ENCODE measurements around the gene NLRC5. TPM values are rescaled to one million over a fixed set of nuclear protein-coding genes. Genes with fewer than 3 reads are reported as not detected.

NLRC5 gene
- total RNA-seq, 4 donors from 2014 or later: 32.4 to 57.9 (median 37.1) TPM

DNA sequence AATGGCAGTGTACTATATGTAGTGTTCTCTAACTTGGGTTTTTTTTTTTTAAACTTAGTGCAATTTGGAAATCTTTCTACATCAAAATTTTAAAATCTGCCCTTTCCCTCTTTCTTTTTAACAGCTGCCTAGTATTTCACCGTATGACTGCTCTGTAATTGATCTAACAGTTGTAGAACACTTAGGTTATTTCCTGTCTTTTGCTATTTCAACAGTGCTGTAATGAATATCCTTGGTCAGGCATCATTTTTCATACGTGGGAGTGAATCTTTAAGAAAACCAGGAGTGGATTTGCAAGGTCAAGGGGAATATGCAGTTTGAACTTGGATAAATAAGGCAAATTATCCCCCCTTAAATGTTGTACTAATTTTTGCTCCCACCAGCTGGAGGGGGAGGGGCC lies 3.8 kb downstream of the NLRC5 start:
- 43 to 44% methylated on average over 2 of the region's 2 CpGs for WGBS, 2 donors

DNA sequence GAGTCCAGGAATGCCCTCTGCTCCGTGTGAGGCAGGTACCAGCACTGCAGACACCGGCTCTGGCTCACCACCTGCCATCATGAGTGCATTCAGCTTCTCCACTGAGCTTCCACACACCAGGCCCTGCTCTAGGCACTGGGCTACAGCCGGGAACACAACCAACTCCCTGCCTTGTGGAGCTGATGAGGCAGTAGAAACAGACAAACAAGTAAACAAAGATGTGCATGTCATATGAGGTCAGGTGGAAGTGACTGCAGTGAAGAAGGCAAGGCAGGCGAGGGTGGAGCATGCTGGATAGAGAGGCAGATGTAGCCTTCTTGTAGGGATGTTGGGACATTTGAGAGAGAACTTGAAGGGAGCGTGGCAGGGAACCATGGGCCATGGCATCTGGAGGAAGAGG lies 5.0 kb downstream of the NLRC5 start:
- Histone ChIP-seq H3K4me1 (peaks cover 0 to 26% (median 11%) of the 10 kb centered on the region in 4 donors), H3K4me3 (no peak overlapping the region), H3K9me3 (no peaks in the 10 kb centered on the region), H3K27me3 (no peaks in the 10 kb centered on the region), H3K36me3 (no peaks in the 10 kb centered on the region), H3K27ac (no peak overlapping the region)
- WGBS, 2 donors: 78 to 79% methylated on average over 5 of the region's 5 CpGs
- TF ChIP-seq POLR2A (IDR thresholded peaks at IDR 0.05) (no peak), EP300 (IDR thresholded peaks at IDR 0.05) (no peak)
- TF ChIP-seq, protein P1, sequence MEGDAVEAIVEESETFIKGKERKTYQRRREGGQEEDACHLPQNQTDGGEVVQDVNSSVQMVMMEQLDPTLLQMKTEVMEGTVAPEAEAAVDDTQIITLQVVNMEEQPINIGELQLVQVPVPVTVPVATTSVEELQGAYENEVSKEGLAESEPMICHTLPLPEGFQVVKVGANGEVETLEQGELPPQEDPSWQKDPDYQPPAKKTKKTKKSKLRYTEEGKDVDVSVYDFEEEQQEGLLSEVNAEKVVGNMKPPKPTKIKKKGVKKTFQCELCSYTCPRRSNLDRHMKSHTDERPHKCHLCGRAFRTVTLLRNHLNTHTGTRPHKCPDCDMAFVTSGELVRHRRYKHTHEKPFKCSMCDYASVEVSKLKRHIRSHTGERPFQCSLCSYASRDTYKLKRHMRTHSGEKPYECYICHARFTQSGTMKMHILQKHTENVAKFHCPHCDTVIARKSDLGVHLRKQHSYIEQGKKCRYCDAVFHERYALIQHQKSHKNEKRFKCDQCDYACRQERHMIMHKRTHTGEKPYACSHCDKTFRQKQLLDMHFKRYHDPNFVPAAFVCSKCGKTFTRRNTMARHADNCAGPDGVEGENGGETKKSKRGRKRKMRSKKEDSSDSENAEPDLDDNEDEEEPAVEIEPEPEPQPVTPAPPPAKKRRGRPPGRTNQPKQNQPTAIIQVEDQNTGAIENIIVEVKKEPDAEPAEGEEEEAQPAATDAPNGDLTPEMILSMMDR (IDR thresholded peaks at IDR 0.05): no peak
- no peak for DNase-seq (ENCODE audit: low spot score in 2 of 2)

More for the DNA sequence above, 3.8 kb downstream of the NLRC5 start:
- no peak for DNase-seq (ENCODE audit: low spot score in 2 of 2)
- TF ChIP-seq, protein P1 (IDR thresholded peaks at IDR 0.05): no peak
- TF ChIP-seq EP300 (IDR thresholded peaks at IDR 0.05) (no peak), POLR2A (IDR thresholded peaks at IDR 0.05) (no peak)
- no peaks in the 10 kb centered on the region for H3K36me3 ChIP-seq
- H3K27me3 ChIP-seq: no peaks in the 10 kb centered on the region
- no peak overlapping the region for H3K27ac ChIP-seq
- H3K4me3 ChIP-seq: no peak overlapping the region
- no peaks in the 10 kb centered on the region for H3K9me3 ChIP-seq
- H3K4me1 ChIP-seq: peaks cover 0 to 34% (median 14%) of the 10 kb centered on the region in 4 donors

- H3K4me3 ChIP-seq: no peak overlapping the region
- peaks cover 0 to 26% (median 9%) of the 10 kb centered on the region in 4 donors for H3K4me1 ChIP-seq
- TF ChIP-seq POLR2A (IDR thresholded peaks at IDR 0.05): no peak
- TF ChIP-seq, protein P1 (IDR thresholded peaks at IDR 0.05): no peak
- TF ChIP-seq EP300 (IDR thresholded peaks at IDR 0.05): no peak
- H3K27ac ChIP-seq: no peak overlapping the region
- no peak for DNase-seq (ENCODE audit: low spot score in 2 of 2)
- H3K9me3 ChIP-seq: no peaks in the 10 kb centered on the region
- H3K27me3 ChIP-seq: no peaks in the 10 kb centered on the region
- no peaks in the 10 kb centered on the region for H3K36me3 ChIP-seq
- WGBS, 2 donors: 75 to 76% methylated on average over 12 of the region's 12 CpGs
Observed at GRCh38 chr16:56995136-56995805, 5.9 kb downstream of the NLRC5 start.

DNA sequence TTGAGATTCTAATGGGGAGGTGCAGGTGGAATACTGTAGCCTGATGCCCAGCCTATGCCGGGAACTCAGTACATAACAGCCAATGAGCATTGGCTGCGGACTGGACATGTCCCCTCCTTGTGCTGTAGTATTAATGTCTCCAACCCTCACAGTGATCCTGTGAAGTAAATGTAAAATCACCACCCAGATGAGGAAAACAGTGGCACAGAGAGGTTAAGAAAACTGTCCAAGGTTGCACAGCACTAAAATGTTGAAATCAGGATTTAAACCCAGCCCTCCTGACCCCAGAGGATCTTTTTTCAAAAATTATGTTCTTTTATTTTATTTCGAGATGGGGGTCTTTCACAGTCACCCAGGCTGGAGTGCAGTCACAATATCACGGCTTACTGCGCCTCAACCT lies 7.9 kb downstream of the NLRC5 start:
- H3K27ac ChIP-seq: no peak overlapping the region
- no peak for DNase-seq (ENCODE audit: low spot score in 2 of 2)

GRCh38 chr16:56997931-56998330 lies 8.6 kb downstream of the NLRC5 start:
- peaks cover 0 to 15% (median 5%) of the 10 kb centered on the region in 4 donors for H3K4me1 ChIP-seq
- no peak for DNase-seq (ENCODE audit: low spot score in 2 of 2)
- H3K9me3 ChIP-seq: no peaks in the 10 kb centered on the region
- no peak overlapping the region for H3K4me3 ChIP-seq
- no peaks in the 10 kb centered on the region for H3K27me3 ChIP-seq
- no peaks in the 10 kb centered on the region for H3K36me3 ChIP-seq
- H3K27ac ChIP-seq: no peak overlapping the region
- TF ChIP-seq POLR2A (IDR thresholded peaks at IDR 0.05): no peak
- TF ChIP-seq, protein P1 (IDR thresholded peaks at IDR 0.05): no peak
- no peak for TF ChIP-seq EP300 (IDR thresholded peaks at IDR 0.05)
- 70 to 71% methylated on average over 3 of the region's 3 CpGs for WGBS, 2 donors

More for the DNA sequence above, 7.9 kb downstream of the NLRC5 start:
- no peaks in the 10 kb centered on the region for H3K27me3 ChIP-seq
- 93 to 95% methylated on average over 5 of the region's 5 CpGs for WGBS, 2 donors
- H3K36me3 ChIP-seq: no peaks in the 10 kb centered on the region
- no peak overlapping the region for H3K4me3 ChIP-seq
- H3K9me3 ChIP-seq: no peaks in the 10 kb centered on the region
- H3K4me1 ChIP-seq: peaks cover 0 to 15% (median 6%) of the 10 kb centered on the region in 4 donors
- TF ChIP-seq POLR2A (IDR thresholded peaks at IDR 0.05) (no peak), EP300 (IDR thresholded peaks at IDR 0.05) (no peak)
- TF ChIP-seq, protein P1 (IDR thresholded peaks at IDR 0.05): no peak

All from tibial nerve (tissue), 4 donors.